Panc1 (cell line): Measurements from ENCODE around the gene HELZ.

Source experiments
- CTCF ChIP-seq: fragments of 450-650 bp; IDR thresholded peaks from 2 replicates; pipeline ENCODE4 v1.5.1; 2017; ENCODE audit warnings: mild to moderate bottlenecking
- POLR2AphosphoS5 ChIP-seq: IDR thresholded peaks from 2 replicates; pipeline ENCODE4 v1.6.1; 2012; ENCODE audit warnings: mild to moderate bottlenecking, low read depth, low read length, moderate library complexity
- REST ChIP-seq, 2 experiments: IDR thresholded peaks; 2 replicates each; pipeline ENCODE4 v1.6.1; 2011 to 2012; ENCODE audit warnings: low read depth in 2 of 2, control low read depth in 1 of 2, low read length in 1 of 2, mild to moderate bottlenecking in 1 of 2, moderate library complexity in 1 of 2; ENCODE audit not compliant: insufficient read depth in 1 of 2
- SIN3A ChIP-seq: IDR thresholded peaks from 2 replicates; pipeline ENCODE4 v1.6.1; 2012; ENCODE audit warnings: low read depth, mild to moderate bottlenecking, low read length, moderate library complexity, borderline replicate concordance; ENCODE audit not compliant: insufficient read depth
- TCF7L2 ChIP-seq: IDR thresholded peaks from 2 replicates; pipeline ENCODE4 v1.6.1; 2011; ENCODE audit warnings: mild to moderate bottlenecking, low read depth, low read length, inconsistent platforms

DNA sequence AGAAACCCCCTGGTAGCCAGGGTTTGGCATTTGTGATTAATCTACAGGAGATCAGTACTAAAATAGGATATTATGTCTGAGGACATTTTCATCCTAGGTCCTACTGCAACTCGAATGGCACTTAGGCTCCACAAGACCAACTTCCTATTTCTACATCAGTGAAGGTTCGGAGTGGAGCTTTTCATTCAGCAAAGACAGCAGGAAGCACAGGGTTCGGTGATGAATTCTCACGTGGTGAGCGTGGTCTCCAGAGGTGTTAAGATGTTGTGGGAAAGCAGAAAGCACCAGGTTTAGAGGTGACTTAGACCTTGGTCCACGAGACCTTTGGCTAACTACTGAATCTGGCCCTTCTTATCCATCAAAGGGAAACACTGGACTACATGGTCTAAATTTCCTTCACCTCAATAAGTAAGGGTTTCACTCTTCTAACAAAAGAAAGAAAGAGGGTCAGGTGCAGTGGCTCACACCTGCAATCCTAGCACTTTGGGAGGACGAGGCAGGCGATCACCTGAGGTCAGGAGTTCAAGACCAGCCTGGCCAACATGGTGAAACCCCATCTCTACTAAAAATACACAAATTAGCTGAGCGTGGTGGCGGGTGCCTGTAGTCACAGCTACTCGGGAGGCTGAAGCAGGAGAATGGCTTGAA lies 13.9 kb upstream of the HELZ start:
- TF ChIP-seq CTCF (no peak), REST (IDR thresholded peaks at IDR 0.05; ENCODE audit: insufficient read depth in 1 of 2, low read depth in 2 of 2, low read length in 1 of 2) (no peak), POLR2AphosphoS5 (no peak), TCF7L2 (no peak), SIN3A (no peak)
